Fibroblast of the aortic adventitia (primary cell): Measurements from ENCODE around the gene TRIM54. TPM values are rescaled to one million over a fixed set of nuclear protein-coding genes. Genes with fewer than 3 reads are reported as not detected.

Source experiments
- DNase-seq: peaks from one replicate; pipeline ENCODE4 v3.0.0-alpha.2; 2010; ENCODE audit warnings: low read depth
- H3K4me3 ChIP-seq: 2 replicates; pipeline ENCODE4 v1.5.1; 2011; ENCODE audit warnings: low read depth, mild to moderate bottlenecking, control low read depth, low read length, moderate library complexity
- CTCF ChIP-seq: IDR thresholded peaks from 2 replicates; pipeline ENCODE4 v1.5.1; 2011; ENCODE audit warnings: mild to moderate bottlenecking, low read length, control low read depth, inconsistent platforms; ENCODE audit not compliant: insufficient read depth
- total RNA-seq: library from RNA; depleted of rRNA; stranded (reverse); fragments of >200 nt; gene quantifications from 2 replicates; pipeline ENCODE4 v1.2.3, GENCODE V29; 2012; ENCODE audit warnings: low replicate concordance

Gene TRIM54
- total RNA-seq, 1 donor: not detected

GRCh38 chr2:27240406-27240805, 41.8 kb upstream of the TRIM54 start:
- no peak for DNase-seq
- no peak for TF ChIP-seq CTCF
- H3K4me3 ChIP-seq: no peak overlapping the region

GRCh38 chr2:27241761-27242613, 40.2 kb upstream of the TRIM54 start:
- no peak for DNase-seq
- H3K4me3 ChIP-seq: no peak overlapping the region
- TF ChIP-seq CTCF: no peak

- DNase-seq: no peak
- no peak overlapping the region for H3K4me3 ChIP-seq
- no peak for TF ChIP-seq CTCF
Observed at GRCh38 chr2:27242614-27242951, 39.6 kb upstream of the TRIM54 start.

- no peak overlapping the region for H3K4me3 ChIP-seq
- TF ChIP-seq CTCF: no peak
- no peak for DNase-seq
Observed at GRCh38 chr2:27243391-27244130, 38.7 kb upstream of the TRIM54 start.

GRCh38 chr2:27245116-27245515, 37.1 kb upstream of the TRIM54 start:
- TF ChIP-seq CTCF: no peak
- H3K4me3 ChIP-seq: no peak overlapping the region
- DNase-seq: no peak

- H3K4me3 ChIP-seq: no peak overlapping the region
- no peak for DNase-seq
- TF ChIP-seq CTCF: no peak
Observed at GRCh38 chr2:27245626-27246025, 36.6 kb upstream of the TRIM54 start.
